GM12891 (cell line): ENCODE measurements around the gene CPNE7.

ENCODE experiments used
- PAX5 ChIP-seq: IDR thresholded peaks from 2 replicates; pipeline ENCODE4 v1.6.1; 2011; ENCODE audit warnings: low read length, moderate library complexity, mild to moderate bottlenecking; ENCODE audit not compliant: insufficient read depth, severe bottlenecking
- POLR2AphosphoS5 ChIP-seq: IDR thresholded peaks from 2 replicates; pipeline ENCODE4 v1.6.1; 2011; ENCODE audit warnings: low read depth, low read length, control low read depth
- SPI1 ChIP-seq: IDR thresholded peaks from 2 replicates; pipeline ENCODE4 v1.6.1; 2011; ENCODE audit warnings: low read depth, low read length, control low read depth

- TF ChIP-seq POLR2AphosphoS5 (no peak), SPI1 (no peak), PAX5 (no peak)
Measured at GRCh38 chr16:89620406-89620841, 44.9 kb downstream of the CPNE7 start.
